Endothelial cell of umbilical vein (primary cell): Measurements from ENCODE around the gene IRF2BPL. TPM values are rescaled to one million over a fixed set of nuclear protein-coding genes. Genes with fewer than 3 reads are reported as not detected.

Source experiments
- BruUV-seq: library from RNA; stranded (reverse); fragments of 400-500 nt; replicated peaks from 2 replicates; lab custom pipeline; 2021; lab: Mats Ljungman, UMichigan
- CTCF ChIA-PET: fragments of 300-600, 350-600 bp; sonication (Branson Sonifier 250); formaldehyde crosslinking; loops from one replicate; lab custom pipeline; 2021; ENCODE audit warnings: antibody characterized with exemption, inconsistent platforms; lab: Charles Lee
- POLR2A ChIA-PET: fragments of 300-600, 350-600 bp; sonication (Branson Sonifier 250); formaldehyde crosslinking; loops from one replicate; lab custom pipeline; 2021; ENCODE audit warnings: antibody characterized with exemption, inconsistent platforms; lab: Charles Lee
- DNase-seq: peaks from one replicate; pipeline ENCODE4 v3.0.0-alpha.2; 2011; ENCODE audit warnings: low read depth, low spot score
- FAIRE-seq: peaks from 2 replicates; lab custom pipeline; 2011; peaks lifted over from hg19 to GRCh38; lab: Jason Lieb, UNC
- H2AFZ ChIP-seq: 2 replicates; pipeline ENCODE4 v1.6.0; 2012; ENCODE audit warnings: low read depth, low read length, control low read depth, inconsistent platforms
- H3K27ac ChIP-seq: 2 replicates; pipeline ENCODE4 v1.5.1; 2011; ENCODE audit warnings: low read depth, mild to moderate bottlenecking, control low read depth, low read length, moderate library complexity; ENCODE audit not compliant: insufficient read depth
- H3K27me3 ChIP-seq, 2 experiments: 2 replicates each; pipeline versions ENCODE4 v1.6.0 to v1.6.1; 2011; ENCODE audit warnings: low read length in 2 of 2, mixed read lengths in 1 of 2; ENCODE audit not compliant: control insufficient read depth in 2 of 2, insufficient read depth in 2 of 2
- H3K36me3 ChIP-seq, 2 experiments: 2 replicates in 1 of 2; 3 replicates in 1 of 2; pipeline ENCODE4 v1.5.1; 2011; ENCODE audit warnings: low read length in 2 of 2, mild to moderate bottlenecking in 1 of 2, moderate library complexity in 1 of 2; ENCODE audit not compliant: control insufficient read depth in 2 of 2, insufficient read depth in 2 of 2; ENCODE audit errors: extremely low read depth in 1 of 2
- H3K4me1 ChIP-seq: 3 replicates; pipeline ENCODE4 v1.5.1; 2011; ENCODE audit warnings: mild to moderate bottlenecking, low read length; ENCODE audit not compliant: control insufficient read depth, insufficient read depth; ENCODE audit errors: extremely low read depth
- H3K4me2 ChIP-seq: 2 replicates; pipeline ENCODE4 v1.6.1; 2011; ENCODE audit warnings: low read length, control low read depth, mixed read lengths; ENCODE audit not compliant: insufficient read depth
- H3K4me3 ChIP-seq, 3 experiments: fragments of 200-600 bp in 1 of 3; sonication (generic), shearing (Covaris generic) in 1 of 3; replicated peaks in 1 of 3; 2 replicates each; pipeline ENCODE4 v1.5.1; 2011 to 2016; ENCODE audit warnings: control low read depth in 3 of 3, low read length in 3 of 3, mild to moderate bottlenecking in 2 of 3, inconsistent platforms in 1 of 3, low read depth in 1 of 3, moderate library complexity in 1 of 3; ENCODE audit not compliant: insufficient read depth in 1 of 3
- H3K79me2 ChIP-seq: 2 replicates; pipeline ENCODE4 v1.6.0; 2012; ENCODE audit warnings: low read length, inconsistent platforms; ENCODE audit not compliant: control insufficient read depth, insufficient read depth
- H3K9ac ChIP-seq: replicated peaks from 2 replicates; pipeline ENCODE3; 2011; ENCODE audit warnings: low read length, control low read depth; ENCODE audit not compliant: insufficient read depth; ENCODE audit errors: extremely low read depth
- H3K9me1 ChIP-seq: replicated peaks from 3 replicates; pipeline ENCODE4 v1.6.0; 2011; ENCODE audit warnings: mild to moderate bottlenecking, low read length; ENCODE audit not compliant: control insufficient read depth, insufficient read depth; ENCODE audit errors: extremely low read depth
- H3K9me3 ChIP-seq: replicated peaks from 2 replicates; pipeline ENCODE4 v1.5.1; 2012; ENCODE audit warnings: low read length, inconsistent platforms; ENCODE audit not compliant: control insufficient read depth, insufficient read depth
- H4K20me1 ChIP-seq: replicated peaks from 2 replicates; pipeline ENCODE3; 2011; ENCODE audit warnings: mild to moderate bottlenecking, low read length; ENCODE audit not compliant: control insufficient read depth, insufficient read depth; ENCODE audit errors: extremely low read depth
- CTCF ChIP-seq, 2 donors: IDR thresholded peaks; 1 replicate in 1 of 2; 2 replicates in 1 of 2; pipeline ENCODE4 v1.5.1; 2011; ENCODE audit warnings: low read length in 2 of 2, mild to moderate bottlenecking in 2 of 2, moderate library complexity in 2 of 2, control low read depth in 1 of 2, inconsistent platforms in 1 of 2, low read depth in 1 of 2; ENCODE audit not compliant: insufficient read depth in 1 of 2; ENCODE audit errors: extremely low read depth in 1 of 2
- EZH2 ChIP-seq: IDR thresholded peaks from 2 replicates; pipeline ENCODE4 v1.6.1; 2012; ENCODE audit warnings: borderline replicate concordance, low read depth, mild to moderate bottlenecking, moderate library complexity, low read length, inconsistent platforms; ENCODE audit not compliant: severe bottlenecking
- FOS ChIP-seq: IDR thresholded peaks from 2 replicates; pipeline ENCODE4 v1.6.1; 2011; ENCODE audit warnings: mild to moderate bottlenecking, low read length, moderate library complexity, borderline replicate concordance; ENCODE audit not compliant: insufficient read depth
- GATA2 ChIP-seq: IDR thresholded peaks from 2 replicates; pipeline ENCODE4 v1.7.0; 2011; ENCODE audit warnings: low read depth, mild to moderate bottlenecking, moderate library complexity, mixed read lengths, low read length; ENCODE audit not compliant: insufficient read length, insufficient read depth
- MAX ChIP-seq: IDR thresholded peaks from 2 replicates; pipeline ENCODE4 v1.6.1; 2011; ENCODE audit not compliant: insufficient read depth, insufficient read length
- MYC ChIP-seq: IDR thresholded peaks from one replicate; pipeline ENCODE4 v1.6.1; 2011; ENCODE audit warnings: mild to moderate bottlenecking, low read depth, low read length
- POLR2A ChIP-seq: IDR thresholded peaks from 2 replicates; pipeline ENCODE4 v1.6.1; 2012; ENCODE audit warnings: low read depth, mild to moderate bottlenecking, control low read depth, low read length
- POLR2AphosphoS5 ChIP-seq: IDR thresholded peaks from 2 replicates; pipeline ENCODE4 v1.6.1; 2012; ENCODE audit warnings: low read depth, mild to moderate bottlenecking, control low read depth, low read length, moderate library complexity; ENCODE audit not compliant: insufficient read depth
- dilution Hi-C: fragments of 300-500 bp; cut with MboI; formaldehyde crosslinking; loops from one replicate; pipeline ENCODE4 v1.15.0; 2019; ENCODE audit warnings: low sequenced_read_pairs; ENCODE audit not compliant: extremely low pct_ligation_motif_present
- intact Hi-C: fragments of 100-400 bp; cut with micrococcal nuclease; formaldehyde crosslinking; loops from one replicate; pipeline ENCODE4 v1.10.0; 2022
- polyA plus RNA-seq, 4 experiments: library from polyadenylated mRNA; depleted of rRNA in 3 of 4; stranded (reverse) in 3 of 4; unstranded in 1 of 4; fragments of >200 nt; gene quantifications; 2 replicates each; pipeline versions ENCODE4 v1.2.1 to v1.2.3, GENCODE V29; 2011 to 2012; ENCODE audit warnings: missing spikeins in 1 of 4
- total RNA-seq: library from RNA; stranded (reverse); gene quantifications from 2 replicates; pipeline ENCODE4 v1.2.3, GENCODE V29; 2021

The IRF2BPL gene
- total and polyA plus RNA-seq, 2 donors (not counting 3 experiments of a cell fraction or from before 2014, with no cell fraction given), result 9.3 to 23.3 TPM

GRCh38 chr14:77008541-77008940, 20.0 kb downstream of the IRF2BPL start:
- no peak for DNase-seq
- dilution Hi-C loops (no loop called here), intact Hi-C loops (no loop called here)
- Histone ChIP-seq H3K9ac (no peak overlapping the region), H3K9me1 (no peaks in the 10 kb centered on the region), H3K9me3 (no peaks in the 10 kb centered on the region), H3K36me3 (no peaks in the 10 kb centered on the region), H3K4me1 (no peaks in the 10 kb centered on the region), H3K27me3 (no peaks in the 10 kb centered on the region), H3K79me2 (no peaks in the 10 kb centered on the region), H4K20me1 (no peaks in the 10 kb centered on the region), H2AFZ (no peak overlapping the region), H3K4me2 (no peak overlapping the region), H3K27ac (no peak overlapping the region), H3K4me3 (no peak overlapping the region)
- POLR2A ChIA-PET, result no interaction called here
- BruUV-seq, result no TSS peak
- TF ChIP-seq MAX (no peak), GATA2 (no peak), CTCF (IDR thresholded peaks at IDR 0.05; ENCODE audit: extremely low read depth in 1 of 2, insufficient read depth in 1 of 2, low read depth in 1 of 2, low read length in 2 of 2) (no peak), POLR2AphosphoS5 (no peak), POLR2A (no peak), FOS (no peak), MYC (no peak), EZH2 (no peak)
- CTCF ChIA-PET, result interaction anchor here (0.9 to 1.3 kb wide), 4 partner anchors 8 to 95 kb away, joined by 3 to 5 read pairs (median 4); no protein-coding TSS in a partner anchor
- no peak for FAIRE-seq
